ENCODE data around the gene CSMD2.

- no peak for TF ChIP-seq CTCF (IDR thresholded peaks at IDR 0.05; ENCODE audit: low read length)
- TF ChIP-seq EZH2phosphoT487 (IDR thresholded peaks at IDR 0.05; ENCODE audit: low read length): no peak
Measured at GRCh38 chr1:33819290-33819912, 345.6 kb downstream of the CSMD2 start.

All from MM.1S (cell line).